HL-60 (cell line): ENCODE measurements around the gene HMOX2.

ENCODE experiments used
- DNase-seq, 2 experiments: peaks; one replicate each; pipeline ENCODE4 v3.0.0-alpha.2; 2010 to 2020; ENCODE audit warnings: low read depth in 1 of 2, low spot score in 1 of 2
- H3K27ac ChIP-seq: fragments of 250-450 bp; sonication (Bioruptor Pico); replicated peaks from 2 replicates; pipeline ENCODE4 v1.5.1; 2020; ENCODE audit warnings: mild to moderate bottlenecking, moderate library complexity
- H3K27me3 ChIP-seq: fragments of 250-450 bp; sonication (Bioruptor Pico); 2 replicates; pipeline ENCODE4 v1.5.1; 2021; ENCODE audit warnings: mild to moderate bottlenecking, moderate library complexity; ENCODE audit not compliant: insufficient read depth, poor library complexity, severe bottlenecking
- H3K4me3 ChIP-seq: replicated peaks from 2 replicates; pipeline ENCODE4 v1.5.1; 2011; ENCODE audit warnings: mild to moderate bottlenecking, control low read depth, low read length; ENCODE audit not compliant: insufficient read depth
- CTCF ChIP-seq: IDR thresholded peaks from one replicate; pipeline ENCODE4 v1.5.1; 2011; ENCODE audit warnings: low read length, control low read depth, inconsistent platforms; ENCODE audit not compliant: insufficient read depth
- GABPA ChIP-seq: IDR thresholded peaks from 2 replicates; pipeline ENCODE4 v1.6.1; 2012; ENCODE audit warnings: low read depth
- POLR2AphosphoS5 ChIP-seq: IDR thresholded peaks from 2 replicates; pipeline ENCODE4 v1.6.1; 2012; ENCODE audit warnings: low read depth
- REST ChIP-seq: IDR thresholded peaks from 2 replicates; pipeline ENCODE4 v1.6.1; 2012; ENCODE audit warnings: low read depth; ENCODE audit not compliant: insufficient replicate concordance
- SPI1 ChIP-seq: IDR thresholded peaks from 2 replicates; pipeline ENCODE4 v1.6.1; 2012; ENCODE audit warnings: low read depth, mild to moderate bottlenecking, borderline replicate concordance

The HMOX2 gene

GRCh38 chr16:4524571-4524970, 48.4 kb downstream of the HMOX2 start:
- Histone ChIP-seq H3K27ac (no peak overlapping the region), H3K4me3 (no peak overlapping the region), H3K27me3 (no peaks in the 10 kb centered on the region)
- DNase-seq, result no peak
- TF ChIP-seq GABPA, result no peak
- TF ChIP-seq POLR2AphosphoS5, result no peak
- no peak for TF ChIP-seq CTCF
- TF ChIP-seq REST, result no peak
- TF ChIP-seq SPI1, result no peak

- Histone ChIP-seq H3K27ac (no peak overlapping the region), H3K4me3 (no peak overlapping the region), H3K27me3 (no peaks in the 10 kb centered on the region)
- TF ChIP-seq SPI1 (no peak), REST (no peak), CTCF (no peak), POLR2AphosphoS5 (no peak), GABPA (no peak)
- no peak for DNase-seq
Observed at GRCh38 chr16:4525069-4525468, 48.9 kb downstream of the HMOX2 start.

- no peak for TF ChIP-seq GABPA
- TF ChIP-seq REST, result no peak
- no peak for TF ChIP-seq SPI1
- no peak for TF ChIP-seq POLR2AphosphoS5
- TF ChIP-seq CTCF, result no peak
- no peak overlapping the region for H3K4me3 ChIP-seq
- no peaks in the 10 kb centered on the region for H3K27me3 ChIP-seq
- no peak overlapping the region for H3K27ac ChIP-seq
- no peak for DNase-seq
Observed at GRCh38 chr16:4525634-4526277, 49.6 kb downstream of the HMOX2 start.
